SU-DHL-6 (cell line): Measurements from ENCODE around the gene H3-3A.

Experiments used
- H2AFZ ChIP-seq: fragments of 200-600 bp; sonication (generic); 2 replicates; pipeline ENCODE4 v1.6.1; 2014; ENCODE audit warnings: low read depth, mild to moderate bottlenecking, moderate library complexity, mixed read lengths, antibody characterized with exemption, low read length; ENCODE audit not compliant: severe bottlenecking
- H3F3A ChIP-seq: fragments of 200-600 bp; shearing (Covaris generic); 2 replicates; pipeline ENCODE4 v1.6.0; 2016; ENCODE audit warnings: antibody characterized with exemption, mild to moderate bottlenecking; ENCODE audit not compliant: insufficient read depth
- H3K27ac ChIP-seq: fragments of 200-600 bp; sonication (generic); 2 replicates; pipeline ENCODE4 v1.5.1; 2016; ENCODE audit warnings: low read depth, mild to moderate bottlenecking, low read length, moderate library complexity, mixed read lengths
- H3K27me3 ChIP-seq: fragments of 200-600 bp; sonication (generic), shearing (Covaris generic); 2 replicates; pipeline ENCODE4 v1.6.0; 2014; ENCODE audit warnings: mild to moderate bottlenecking, low read length
- H3K36me3 ChIP-seq: fragments of 200-600 bp; sonication (generic); 2 replicates; pipeline ENCODE4 v1.6.1; 2014; ENCODE audit warnings: mild to moderate bottlenecking, low read length, mixed read lengths
- H3K4me2 ChIP-seq: fragments of 300-600, 200-600 bp; shearing (Covaris generic), sonication (generic); 2 replicates; pipeline ENCODE4 v1.6.0; 2014; ENCODE audit warnings: low read length, low read depth, mild to moderate bottlenecking; ENCODE audit not compliant: poor library complexity, severe bottlenecking
- H3K4me3 ChIP-seq: fragments of 200-600 bp; sonication (generic); 2 replicates; pipeline ENCODE4 v1.5.1; 2014; ENCODE audit warnings: antibody characterized with exemption, low read length, mild to moderate bottlenecking, mixed read lengths; ENCODE audit not compliant: insufficient read depth, poor library complexity, severe bottlenecking
- H3K79me2 ChIP-seq: fragments of 200-600 bp; sonication (generic); 2 replicates; pipeline ENCODE4 v1.6.1; 2014; ENCODE audit warnings: mild to moderate bottlenecking, low read length, moderate library complexity; ENCODE audit not compliant: insufficient read depth
- H3K9ac ChIP-seq: fragments of 200-600 bp; sonication (generic); 2 replicates; pipeline ENCODE4 v1.7.0; 2014; ENCODE audit warnings: mild to moderate bottlenecking, low read length
- H3K9me2 ChIP-seq: fragments of 200-600 bp; sonication (generic); replicated peaks from 2 replicates; pipeline ENCODE4 v1.6.1; 2014; ENCODE audit warnings: low read length; ENCODE audit not compliant: insufficient read depth
- H3K9me3 ChIP-seq: fragments of 200-600 bp; sonication (generic); 2 replicates; pipeline ENCODE4 v1.6.1; 2014; ENCODE audit warnings: low read length, mixed read lengths; ENCODE audit not compliant: insufficient read depth
- H4K20me1 ChIP-seq: fragments of 200-600 bp; sonication (generic); 2 replicates; pipeline ENCODE4 v1.6.1; 2014; ENCODE audit warnings: low read depth, mild to moderate bottlenecking, antibody characterized with exemption, low read length, moderate library complexity, mixed read lengths
- EZH2phosphoT487 ChIP-seq: fragments of 200-600 bp; sonication (generic), shearing (Covaris generic); conservative IDR thresholded peaks from 2 replicates; pipeline ENCODE4 v1.6.1; 2018; ENCODE audit warnings: mild to moderate bottlenecking, antibody characterized with exemption, low read length, moderate library complexity, mixed read lengths
- TF ChIP-seq, protein P1 (sequence below): fragments of 200-600 bp; sonication (generic); IDR thresholded peaks from one replicate; pipeline ENCODE4 v1.5.1; 2017; ENCODE audit warnings: antibody characterized with exemption, mild to moderate bottlenecking, low read length, moderate library complexity; ENCODE audit not compliant: insufficient read depth, poor library complexity, severe bottlenecking

H3-3A gene

DNA sequence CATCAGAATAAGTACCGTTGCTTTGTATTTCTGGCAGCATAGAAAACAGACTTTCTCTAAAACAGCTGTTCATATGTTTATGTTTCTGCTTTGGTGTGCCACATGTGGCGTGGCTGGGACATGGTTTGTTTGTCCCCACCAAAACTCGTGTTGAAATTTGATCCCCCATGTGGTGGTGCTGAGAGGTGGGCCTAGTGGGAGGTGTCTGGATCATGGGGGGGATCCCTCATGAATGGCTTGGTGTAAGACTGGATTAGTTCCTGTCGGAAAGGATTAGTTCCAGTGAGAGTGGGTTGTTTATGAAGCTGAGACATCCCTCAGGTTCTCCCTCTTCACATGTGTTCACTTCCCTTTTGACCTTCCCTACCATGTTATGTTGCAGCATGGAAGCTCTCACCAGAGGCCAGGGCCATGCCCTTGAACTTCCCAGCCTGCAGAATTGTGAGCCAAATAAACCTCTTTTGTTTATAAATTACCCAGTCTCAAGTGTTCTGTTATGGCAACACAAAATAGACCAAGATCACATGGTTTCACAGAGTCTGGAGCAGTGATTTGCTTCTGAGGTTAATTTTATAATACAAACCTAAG is 17.9 kb upstream of the H3-3A start:
- no peaks in the 10 kb centered on the region for H3K9me3 ChIP-seq
- H3K36me3 ChIP-seq = no peaks in the 10 kb centered on the region
- no peaks in the 10 kb centered on the region for H3K79me2 ChIP-seq
- no peaks in the 10 kb centered on the region for H4K20me1 ChIP-seq
- H3K9ac ChIP-seq = no peak overlapping the region
- H3K9me2 ChIP-seq = no peaks in the 10 kb centered on the region
- H3K27me3 ChIP-seq = no peaks in the 10 kb centered on the region
- H2AFZ ChIP-seq = no peak overlapping the region
- no peak overlapping the region for H3K27ac ChIP-seq
- H3K4me3 ChIP-seq = no peak overlapping the region
- TF ChIP-seq, protein P1, sequence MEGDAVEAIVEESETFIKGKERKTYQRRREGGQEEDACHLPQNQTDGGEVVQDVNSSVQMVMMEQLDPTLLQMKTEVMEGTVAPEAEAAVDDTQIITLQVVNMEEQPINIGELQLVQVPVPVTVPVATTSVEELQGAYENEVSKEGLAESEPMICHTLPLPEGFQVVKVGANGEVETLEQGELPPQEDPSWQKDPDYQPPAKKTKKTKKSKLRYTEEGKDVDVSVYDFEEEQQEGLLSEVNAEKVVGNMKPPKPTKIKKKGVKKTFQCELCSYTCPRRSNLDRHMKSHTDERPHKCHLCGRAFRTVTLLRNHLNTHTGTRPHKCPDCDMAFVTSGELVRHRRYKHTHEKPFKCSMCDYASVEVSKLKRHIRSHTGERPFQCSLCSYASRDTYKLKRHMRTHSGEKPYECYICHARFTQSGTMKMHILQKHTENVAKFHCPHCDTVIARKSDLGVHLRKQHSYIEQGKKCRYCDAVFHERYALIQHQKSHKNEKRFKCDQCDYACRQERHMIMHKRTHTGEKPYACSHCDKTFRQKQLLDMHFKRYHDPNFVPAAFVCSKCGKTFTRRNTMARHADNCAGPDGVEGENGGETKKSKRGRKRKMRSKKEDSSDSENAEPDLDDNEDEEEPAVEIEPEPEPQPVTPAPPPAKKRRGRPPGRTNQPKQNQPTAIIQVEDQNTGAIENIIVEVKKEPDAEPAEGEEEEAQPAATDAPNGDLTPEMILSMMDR = no peak
- TF ChIP-seq EZH2phosphoT487 = no peak
- H3K4me2 ChIP-seq = no peak overlapping the region
- no peaks in the 10 kb centered on the region for H3F3A ChIP-seq

DNA sequence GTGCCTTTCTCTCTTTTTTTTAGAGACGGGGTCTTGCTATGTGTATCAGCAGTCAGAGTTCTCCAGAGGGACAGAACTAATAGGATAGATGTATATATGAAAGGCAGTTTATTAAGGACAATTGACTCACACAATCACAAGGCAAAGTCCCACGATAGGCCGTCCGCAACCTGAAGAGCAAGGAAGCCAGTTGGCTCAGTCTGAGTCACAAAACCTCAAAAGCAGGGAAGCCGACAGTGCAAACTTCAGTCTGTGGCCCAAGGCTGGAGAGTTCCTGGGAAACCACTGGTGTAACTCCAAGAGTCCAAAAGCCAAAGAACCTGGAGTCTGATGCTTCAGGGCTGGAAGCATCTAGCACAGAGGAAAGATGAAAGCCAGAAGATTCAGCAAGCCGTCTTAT is 16.3 kb upstream of the H3-3A start:
- Histone ChIP-seq H3K4me3 (no peak overlapping the region), H3K9ac (no peak overlapping the region), H2AFZ (no peak overlapping the region), H3K9me3 (no peaks in the 10 kb centered on the region), H3K4me2 (no peak overlapping the region), H3K27me3 (no peaks in the 10 kb centered on the region), H3K27ac (no peak overlapping the region), H3K79me2 (no peaks in the 10 kb centered on the region), H3K9me2 (no peaks in the 10 kb centered on the region), H3K36me3 (no peaks in the 10 kb centered on the region), H3F3A (no peaks in the 10 kb centered on the region), H4K20me1 (no peaks in the 10 kb centered on the region)
- TF ChIP-seq, protein P1 = no peak
- no peak for TF ChIP-seq EZH2phosphoT487

DNA sequence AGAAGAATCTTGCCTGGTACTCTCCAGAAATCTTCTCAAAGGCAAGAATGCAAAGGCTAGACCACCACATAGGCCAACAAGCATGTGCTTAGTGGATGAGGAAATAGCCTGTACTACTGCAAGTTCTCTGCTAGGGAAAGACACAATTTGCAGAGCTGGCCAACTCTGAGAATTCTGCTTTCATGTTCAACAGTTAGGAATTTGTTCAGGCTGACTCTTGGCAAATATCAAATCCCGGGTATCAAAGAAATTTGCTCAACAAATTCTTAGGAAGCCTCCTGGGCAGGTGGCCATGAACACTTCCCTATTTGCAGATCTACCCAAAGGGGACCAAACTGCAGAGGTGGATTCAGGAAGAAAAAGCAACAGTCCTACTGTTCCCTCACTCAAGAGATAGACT is 15.0 kb upstream of the H3-3A start:
- TF ChIP-seq EZH2phosphoT487 = no peak
- TF ChIP-seq, protein P1 = no peak
- no peaks in the 10 kb centered on the region for H3K79me2 ChIP-seq
- no peak overlapping the region for H3K4me2 ChIP-seq
- no peaks in the 10 kb centered on the region for H4K20me1 ChIP-seq
- no peaks in the 10 kb centered on the region for H3K36me3 ChIP-seq
- H3K9me2 ChIP-seq = no peaks in the 10 kb centered on the region
- H3K9ac ChIP-seq = no peak overlapping the region
- H3K4me3 ChIP-seq = no peak overlapping the region
- H3K27ac ChIP-seq = no peak overlapping the region
- H2AFZ ChIP-seq = no peak overlapping the region
- no peaks in the 10 kb centered on the region for H3F3A ChIP-seq
- H3K27me3 ChIP-seq = no peaks in the 10 kb centered on the region
- no peaks in the 10 kb centered on the region for H3K9me3 ChIP-seq

DNA sequence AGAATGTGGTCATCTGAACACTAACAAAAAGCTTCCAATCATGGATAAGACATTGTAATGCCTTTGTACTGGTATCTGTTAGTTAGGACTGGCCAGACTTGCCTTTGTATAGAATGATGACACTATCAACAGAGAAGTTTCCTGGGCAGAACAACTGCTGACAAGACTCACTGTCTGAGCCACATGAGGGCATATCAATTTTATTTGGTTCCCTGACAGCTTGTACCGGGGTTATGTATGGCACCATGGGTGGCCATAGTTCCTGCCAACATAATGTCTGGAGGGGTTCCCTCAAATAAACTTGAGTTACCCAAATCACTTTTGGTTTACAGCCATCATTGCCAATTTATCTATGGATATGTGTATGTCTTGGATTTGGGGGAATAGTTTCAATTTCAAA is 13.6 kb upstream of the H3-3A start:
- TF ChIP-seq, protein P1 = no peak
- no peak for TF ChIP-seq EZH2phosphoT487
- H3K9me2 ChIP-seq = no peaks in the 10 kb centered on the region
- H2AFZ ChIP-seq = no peak overlapping the region
- no peaks in the 10 kb centered on the region for H4K20me1 ChIP-seq
- H3K9ac ChIP-seq = no peak overlapping the region
- H3F3A ChIP-seq = no peaks in the 10 kb centered on the region
- H3K36me3 ChIP-seq = no peaks in the 10 kb centered on the region
- no peaks in the 10 kb centered on the region for H3K27me3 ChIP-seq
- H3K4me2 ChIP-seq = no peak overlapping the region
- H3K27ac ChIP-seq = no peak overlapping the region
- no peaks in the 10 kb centered on the region for H3K79me2 ChIP-seq
- H3K9me3 ChIP-seq = no peaks in the 10 kb centered on the region
- H3K4me3 ChIP-seq = no peak overlapping the region
